Upper lobe of left lung (tissue), 6 donors: ENCODE measurements around the gene PKN2. TPM values are rescaled to one million over a fixed set of nuclear protein-coding genes. Genes with fewer than 3 reads are reported as not detected.

Source experiments
- ATAC-seq, 2 donors: fragments of 200-7000 bp; cut with Tn5 transposase; one replicate each; pipeline ENCODE4 v1.9.1; 2022; ENCODE audit warnings: mild to moderate bottlenecking in 2 of 2, moderate library complexity in 2 of 2; ENCODE audit not compliant: low FRiP score in 2 of 2
- DNase-seq, 2 donors: peaks; one replicate each; pipeline ENCODE4 v3.0.0-alpha.2; 2019 to 2020
- H3K27ac ChIP-seq, 4 donors: fragments of 200-600 bp; sonication (generic); one replicate each; pipeline ENCODE4 v1.5.1; 2016 to 2019
- H3K27me3 ChIP-seq, 4 donors: fragments of 200-600 bp; sonication (generic); one replicate each; pipeline ENCODE4 v1.5.1; 2017 to 2019
- H3K36me3 ChIP-seq, 4 donors: fragments of 200-600 bp; sonication (generic); one replicate each; pipeline ENCODE4 v1.5.1; 2016 to 2019
- H3K4me1 ChIP-seq, 4 donors: fragments of 200-600 bp; sonication (generic); one replicate each; pipeline ENCODE4 v1.5.1; 2018 to 2019
- H3K4me3 ChIP-seq, 4 donors: fragments of 200-600 bp; sonication (generic); one replicate each; pipeline ENCODE4 v1.5.1; 2017 to 2019; ENCODE audit warnings: mild to moderate bottlenecking in 2 of 4, moderate library complexity in 1 of 4
- H3K9me3 ChIP-seq, 4 donors: fragments of 200-600 bp; sonication (generic); one replicate each; pipeline ENCODE4 v1.5.1; 2018 to 2019
- CTCF ChIP-seq, 6 experiments: fragments of 450-650 bp in 4 of 6; fragments of 200-600 bp in 2 of 6; sonication (generic) in 2 of 6; IDR thresholded peaks; one replicate each; pipeline ENCODE4 v1.5.1; 2016 to 2019; ENCODE audit warnings: antibody characterized with exemption in 6 of 6
- EP300 ChIP-seq, 4 donors: sonication (generic); formaldehyde crosslinking; IDR thresholded peaks; one replicate each; pipeline ENCODE4 v1.5.1; 2017; ENCODE audit warnings: antibody characterized with exemption in 4 of 4, control low read depth in 2 of 4
- POLR2A ChIP-seq, 4 donors: fragments of 450-650 bp; IDR thresholded peaks; one replicate each; pipeline ENCODE4 v1.5.1; 2016 to 2017; ENCODE audit warnings: antibody characterized with exemption in 4 of 4, mild to moderate bottlenecking in 2 of 4
- POLR2AphosphoS5 ChIP-seq, 2 donors: sonication (generic); formaldehyde crosslinking; IDR thresholded peaks; one replicate each; pipeline ENCODE4 v1.5.1; 2017; ENCODE audit warnings: antibody characterized with exemption in 2 of 2
- WGBS, 2 donors: methylation state at CpG; one replicate each; pipeline ENCODE4 v1.1.5; 2017 to 2018; 5-methylcytosine and 5-hydroxymethylcytosine counted together
- total RNA-seq, 6 donors: library from RNA; depleted of rRNA in 4 of 6; stranded (reverse); fragments of >200 nt in 4 of 6; gene quantifications; one replicate each; pipeline versions ENCODE4 v1.1.0 to v1.2.1, GENCODE V29; 2016 to 2021
- donor health status: DM: no; HTN: no; CAD: no; lungs with moderate emphysema.
- donor health status: DM: no; HTN: yes; CAD: no; lungs with severe emphysema.

PKN2 gene
- total RNA-seq, 6 donors from 2014 or later = 33.0 to 108 (median 37.6) TPM

GRCh38 chr1:88800382-88801051, 116.4 kb downstream of the PKN2 start:
- Histone ChIP-seq H3K9me3 (no peaks in the 10 kb centered on the region), H3K27me3 (no peaks in the 10 kb centered on the region), H3K4me3 (no peak overlapping the region), H3K27ac (no peak overlapping the region), H3K36me3 (peaks cover 0 to 37% (median 16%) of the 10 kb centered on the region in 4 donors), H3K4me1 (no peaks in the 10 kb centered on the region)
- TF ChIP-seq CTCF (IDR thresholded peaks at IDR 0.05) (peak; percentile 28 to 63 (median 50)), POLR2AphosphoS5 (IDR thresholded peaks at IDR 0.05) (no peak)
- peak in 1 of 2 donors; percentile 67 for ATAC-seq
- no peak for DNase-seq
- WGBS, 2 donors = 79 to 84% methylated on average over 5 of the region's 5 CpGs

GRCh38 chr1:88801575-88802208, 117.6 kb downstream of the PKN2 start:
- DNase-seq (peak in 1 of 2 donors; percentile 45), ATAC-seq (no peak)
- Histone ChIP-seq H3K4me1 (no peaks in the 10 kb centered on the region), H3K9me3 (no peaks in the 10 kb centered on the region), H3K27me3 (no peaks in the 10 kb centered on the region), H3K36me3 (peaks cover 2 to 40% (median 26%) of the 10 kb centered on the region in 4 donors), H3K27ac (peak overlapping the region in 1 of 4 donors; percentile 49), H3K4me3 (no peak overlapping the region)
- TF ChIP-seq EP300 (IDR thresholded peaks at IDR 0.05) (no peak), POLR2A (IDR thresholded peaks at IDR 0.05) (no peak), POLR2AphosphoS5 (IDR thresholded peaks at IDR 0.05) (no peak), CTCF (IDR thresholded peaks at IDR 0.05) (no peak)
- WGBS, 2 donors = 95 to 97% methylated on average over 9 of the region's 9 CpGs

- Histone ChIP-seq H3K36me3 (peaks cover 2 to 48% (median 28%) of the 10 kb centered on the region in 4 donors), H3K27ac (peak overlapping the region in 1 of 4 donors; percentile 49)
- 96 to 97% methylated on average over 7 of the region's 7 CpGs for WGBS, 2 donors
These were observed 118.3 kb downstream of the PKN2 start for GRCh38 chr1:88802404-88802803.

GRCh38 chr1:88802950-88803349, 118.9 kb downstream of the PKN2 start:
- TF ChIP-seq EP300 (IDR thresholded peaks at IDR 0.05) (no peak), POLR2AphosphoS5 (IDR thresholded peaks at IDR 0.05) (no peak), POLR2A (IDR thresholded peaks at IDR 0.05) (no peak), CTCF (IDR thresholded peaks at IDR 0.05) (no peak)
- no peaks in the 10 kb centered on the region for H3K9me3 ChIP-seq
- no peak for ATAC-seq
- no peaks in the 10 kb centered on the region for H3K27me3 ChIP-seq
- 87 to 90% methylated on average over 2 of the region's 2 CpGs for WGBS, 2 donors
- H3K4me1 ChIP-seq = no peaks in the 10 kb centered on the region
- H3K36me3 ChIP-seq = peaks cover 2 to 53% (median 25%) of the 10 kb centered on the region in 4 donors
- no peak overlapping the region for H3K4me3 ChIP-seq
- H3K27ac ChIP-seq = no peak overlapping the region
- DNase-seq = no peak

More at GRCh38 chr1:88802404-88802803, 118.3 kb downstream of the PKN2 start:
- DNase-seq (no peak), ATAC-seq (no peak)
- no peaks in the 10 kb centered on the region for H3K9me3 ChIP-seq
- H3K4me1 ChIP-seq = no peaks in the 10 kb centered on the region
- TF ChIP-seq POLR2AphosphoS5 (IDR thresholded peaks at IDR 0.05) = no peak
- H3K4me3 ChIP-seq = no peak overlapping the region
- H3K27me3 ChIP-seq = no peaks in the 10 kb centered on the region

- ATAC-seq = no peak
- Histone ChIP-seq H3K4me3 (no peak overlapping the region), H3K27ac (no peak overlapping the region), H3K4me1 (no peaks in the 10 kb centered on the region), H3K27me3 (no peaks in the 10 kb centered on the region), H3K9me3 (no peaks in the 10 kb centered on the region), H3K36me3 (peaks cover 2 to 58% (median 28%) of the 10 kb centered on the region in 4 donors)
- DNase-seq = no peak
- TF ChIP-seq EP300 (IDR thresholded peaks at IDR 0.05) = no peak
- no peak for TF ChIP-seq CTCF (IDR thresholded peaks at IDR 0.05)
- no peak for TF ChIP-seq POLR2AphosphoS5 (IDR thresholded peaks at IDR 0.05)
- TF ChIP-seq POLR2A (IDR thresholded peaks at IDR 0.05) = no peak
- WGBS, 2 donors = 96 to 98% methylated on average over 5 of the region's 5 CpGs
These were observed 119.4 kb downstream of the PKN2 start for GRCh38 chr1:88803444-88803843.
